HUES48 (cell line): Measurements from ENCODE around the gene TBC1D1.

ENCODE experiments used
- H3K27ac ChIP-seq: one replicate; pipeline ENCODE4 v1.7.0; 2013; ENCODE audit warnings: low read depth, low read length, inconsistent platforms
- H3K27me3 ChIP-seq: 2 replicates; pipeline ENCODE4 v1.6.1; 2013; ENCODE audit warnings: mild to moderate bottlenecking, low read length; ENCODE audit not compliant: control insufficient read depth, insufficient read depth
- H3K36me3 ChIP-seq: 2 replicates; pipeline ENCODE4 v1.6.1; 2013; ENCODE audit warnings: low read length; ENCODE audit not compliant: control insufficient read depth, insufficient read depth
- H3K4me1 ChIP-seq: 2 replicates; pipeline ENCODE4 v1.6.1; 2013; ENCODE audit warnings: mild to moderate bottlenecking, low read length; ENCODE audit not compliant: control insufficient read depth, insufficient read depth
- H3K4me3 ChIP-seq: 2 replicates; pipeline ENCODE4 v1.5.1; 2013; ENCODE audit warnings: mild to moderate bottlenecking, low read depth, low read length
- H3K9ac ChIP-seq: 2 replicates; pipeline ENCODE4 v1.6.1; 2013; ENCODE audit warnings: mild to moderate bottlenecking, low read depth, low read length, moderate library complexity
- H3K9me3 ChIP-seq: 2 replicates; pipeline ENCODE4 v1.6.1; 2013; ENCODE audit warnings: low read length; ENCODE audit not compliant: control insufficient read depth, insufficient read depth

TBC1D1 gene

DNA sequence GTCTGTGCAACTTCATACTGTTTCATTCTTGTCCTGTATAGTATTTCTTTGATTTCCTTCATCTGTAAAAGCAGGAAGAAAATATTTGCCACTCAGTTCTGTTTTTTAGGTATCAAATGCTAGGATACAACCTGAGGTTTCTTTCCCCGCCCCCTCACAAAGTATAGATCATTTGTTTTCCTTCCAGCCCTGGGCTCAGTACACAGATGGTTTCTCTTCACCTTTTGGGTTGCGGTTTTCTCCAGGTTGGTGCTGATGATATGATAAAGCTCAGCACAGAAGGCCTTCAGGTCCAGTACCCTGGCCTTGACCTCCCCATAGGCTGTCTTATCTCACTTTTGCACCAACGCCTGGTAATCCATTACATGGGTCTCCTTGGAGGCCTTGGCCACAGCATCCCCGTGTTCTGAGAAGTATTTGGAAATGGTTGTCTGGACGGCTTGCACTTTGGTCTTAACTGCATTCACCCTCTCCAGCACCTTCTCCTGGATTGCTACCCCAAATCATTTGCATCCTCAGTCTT is 104.5 kb downstream of the TBC1D1 start:
- no peak overlapping the region for H3K9ac ChIP-seq

GRCh38 chr4:37995981-37996775 is 105.3 kb downstream of the TBC1D1 start:
- H3K9ac ChIP-seq: no peak overlapping the region
- no peak overlapping the region for H3K4me3 ChIP-seq
- no peaks in the 10 kb centered on the region for H3K36me3 ChIP-seq
- H3K27me3 ChIP-seq: no peaks in the 10 kb centered on the region
- peaks cover 30% of the 10 kb centered on the region for H3K4me1 ChIP-seq
- no peaks in the 10 kb centered on the region for H3K9me3 ChIP-seq
- H3K27ac ChIP-seq: no peak overlapping the region

More for the DNA sequence above, 104.5 kb downstream of the TBC1D1 start:
- H3K9me3 ChIP-seq: no peaks in the 10 kb centered on the region
- H3K36me3 ChIP-seq: no peaks in the 10 kb centered on the region
- H3K27ac ChIP-seq: peak overlapping the region; percentile 50
- H3K4me1 ChIP-seq: peaks cover 36% of the 10 kb centered on the region
- H3K27me3 ChIP-seq: no peaks in the 10 kb centered on the region
- no peak overlapping the region for H3K4me3 ChIP-seq

DNA sequence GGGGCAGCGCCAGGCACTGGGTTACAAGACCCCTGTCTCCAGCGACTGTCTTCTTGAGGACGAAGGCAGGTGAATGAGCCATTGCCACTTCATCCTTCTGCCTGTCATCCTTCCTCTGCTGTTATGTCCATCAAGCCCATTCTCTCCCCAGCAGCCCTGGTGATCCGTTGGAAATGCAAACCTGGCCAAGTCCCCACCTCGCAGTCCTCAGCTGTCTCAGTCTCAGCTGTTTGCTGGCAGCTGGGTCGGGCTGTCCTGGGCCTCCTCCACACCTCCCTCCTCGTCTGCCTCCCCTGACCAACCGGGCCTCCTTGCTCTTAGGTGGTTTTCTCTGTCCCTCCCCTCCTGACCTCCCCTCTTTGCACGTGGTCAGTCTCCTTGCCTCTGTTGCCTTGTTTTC is 107.3 kb downstream of the TBC1D1 start:
- no peak overlapping the region for H3K9ac ChIP-seq
- no peak overlapping the region for H3K27ac ChIP-seq

GRCh38 chr4:37999000-37999716 is 108.3 kb downstream of the TBC1D1 start:
- H3K4me3 ChIP-seq: no peak overlapping the region
- H3K27ac ChIP-seq: no peak overlapping the region
- no peak overlapping the region for H3K9ac ChIP-seq

More for the DNA sequence above, 107.3 kb downstream of the TBC1D1 start:
- Histone ChIP-seq H3K4me3 (no peak overlapping the region), H3K27me3 (no peaks in the 10 kb centered on the region), H3K4me1 (peaks cover 40% of the 10 kb centered on the region), H3K36me3 (no peaks in the 10 kb centered on the region), H3K9me3 (no peaks in the 10 kb centered on the region)

GRCh38 chr4:37999965-38000364 is 109.1 kb downstream of the TBC1D1 start:
- Histone ChIP-seq H3K27ac (no peak overlapping the region), H3K36me3 (no peaks in the 10 kb centered on the region), H3K9me3 (no peaks in the 10 kb centered on the region), H3K4me3 (no peak overlapping the region), H3K4me1 (peaks cover 46% of the 10 kb centered on the region), H3K9ac (no peak overlapping the region), H3K27me3 (no peaks in the 10 kb centered on the region)

More at GRCh38 chr4:37999000-37999716, 108.3 kb downstream of the TBC1D1 start:
- Histone ChIP-seq H3K9me3 (no peaks in the 10 kb centered on the region), H3K27me3 (no peaks in the 10 kb centered on the region), H3K4me1 (peaks cover 47% of the 10 kb centered on the region), H3K36me3 (no peaks in the 10 kb centered on the region)

DNA sequence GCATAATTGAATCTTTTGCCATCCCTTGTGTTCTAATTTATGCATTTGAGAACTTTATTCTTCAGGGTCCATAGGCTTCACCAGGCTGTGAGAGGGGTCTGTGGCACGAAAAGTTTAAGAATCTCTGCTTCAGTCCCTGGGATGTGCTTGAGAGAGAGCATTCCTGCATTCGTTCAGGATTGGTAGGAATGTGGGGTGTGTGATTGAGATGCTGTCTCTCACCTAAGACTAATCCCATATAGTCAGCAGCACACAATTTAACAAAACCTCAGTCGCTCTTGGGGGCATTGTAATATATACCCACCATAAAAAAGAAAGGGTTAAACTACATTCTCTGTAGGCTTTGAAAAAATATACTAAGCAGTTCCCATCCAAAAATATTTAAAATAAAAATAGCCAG is 111.0 kb downstream of the TBC1D1 start:
- Histone ChIP-seq H3K27ac (peak overlapping the region; percentile 86), H3K9me3 (no peaks in the 10 kb centered on the region), H3K27me3 (no peaks in the 10 kb centered on the region), H3K36me3 (no peaks in the 10 kb centered on the region), H3K4me1 (peaks cover 46% of the 10 kb centered on the region), H3K9ac (peak overlapping the region; percentile 2; the same call in 1 of the 2 replicates), H3K4me3 (no peak overlapping the region)

DNA sequence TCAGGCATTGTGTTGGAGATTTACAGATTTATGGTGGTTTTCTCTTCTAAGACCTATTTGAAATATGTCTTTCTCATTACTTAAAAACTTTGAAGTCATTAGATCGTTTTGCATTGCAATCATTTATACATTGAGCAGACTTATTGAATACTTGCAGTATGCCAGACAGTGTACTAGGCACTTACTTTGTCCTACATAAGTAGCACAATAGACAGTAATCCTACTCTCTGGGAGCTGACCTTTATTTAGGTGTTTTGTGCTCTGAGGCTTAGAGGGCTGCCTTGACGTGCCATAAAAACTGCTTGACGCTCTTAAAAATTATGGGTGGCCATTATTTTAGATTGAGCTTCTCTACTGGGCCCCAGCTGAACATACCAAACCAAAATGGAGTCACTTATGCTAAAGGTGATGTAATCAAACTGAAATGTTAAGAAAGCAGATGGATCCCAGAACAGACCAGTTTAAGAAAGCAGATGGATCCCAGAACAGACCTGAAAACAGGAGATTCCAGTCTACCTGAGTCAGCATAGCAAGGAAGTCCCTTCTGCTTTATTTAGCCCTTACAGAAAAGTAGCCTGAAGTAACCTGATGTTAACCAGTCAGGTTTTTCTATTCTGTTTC is 111.7 kb downstream of the TBC1D1 start:
- no peaks in the 10 kb centered on the region for H3K36me3 ChIP-seq
- no peaks in the 10 kb centered on the region for H3K27me3 ChIP-seq
- H3K4me1 ChIP-seq: peaks cover 48% of the 10 kb centered on the region
- peak overlapping the region; percentile 86 for H3K27ac ChIP-seq
- peak overlapping the region; percentile 2; the same call in 1 of the 2 replicates for H3K9ac ChIP-seq
- no peak overlapping the region for H3K4me3 ChIP-seq
- no peaks in the 10 kb centered on the region for H3K9me3 ChIP-seq

DNA sequence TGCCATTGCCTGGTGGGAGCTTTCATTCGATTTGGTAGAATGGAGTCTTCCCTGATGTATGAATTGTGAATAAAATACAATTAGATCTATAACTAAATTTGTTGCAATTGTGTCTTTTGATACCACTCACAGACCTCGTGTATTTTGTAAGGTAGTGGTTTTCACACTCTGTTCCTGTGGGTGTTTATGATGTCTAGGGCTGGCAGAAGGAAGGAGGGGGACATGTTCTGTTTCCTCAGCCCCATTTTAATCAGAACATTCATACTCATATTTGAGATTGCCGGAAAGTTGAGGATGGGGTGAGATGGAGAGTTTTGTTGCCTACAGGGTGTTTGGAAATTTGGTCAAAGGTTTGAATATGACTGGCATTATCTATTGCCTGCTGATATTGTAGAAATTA is 112.2 kb downstream of the TBC1D1 start:
- no peak overlapping the region for H3K9ac ChIP-seq
- H3K4me1 ChIP-seq: peaks cover 51% of the 10 kb centered on the region
- H3K36me3 ChIP-seq: no peaks in the 10 kb centered on the region
- H3K27me3 ChIP-seq: no peaks in the 10 kb centered on the region
- no peaks in the 10 kb centered on the region for H3K9me3 ChIP-seq
- H3K4me3 ChIP-seq: no peak overlapping the region
- H3K27ac ChIP-seq: peak overlapping the region; percentile 86

GRCh38 chr4:38003628-38004027 is 112.7 kb downstream of the TBC1D1 start:
- H3K27me3 ChIP-seq: no peaks in the 10 kb centered on the region
- H3K9ac ChIP-seq: no peak overlapping the region
- no peaks in the 10 kb centered on the region for H3K9me3 ChIP-seq
- no peak overlapping the region for H3K4me3 ChIP-seq
- H3K4me1 ChIP-seq: peaks cover 51% of the 10 kb centered on the region
- H3K36me3 ChIP-seq: no peaks in the 10 kb centered on the region
- H3K27ac ChIP-seq: no peak overlapping the region

GRCh38 chr4:38004062-38004461 is 113.2 kb downstream of the TBC1D1 start:
- no peak overlapping the region for H3K9ac ChIP-seq
- no peak overlapping the region for H3K27ac ChIP-seq
- H3K36me3 ChIP-seq: no peaks in the 10 kb centered on the region
- no peak overlapping the region for H3K4me3 ChIP-seq
- no peaks in the 10 kb centered on the region for H3K9me3 ChIP-seq
- H3K27me3 ChIP-seq: no peaks in the 10 kb centered on the region
- peaks cover 51% of the 10 kb centered on the region for H3K4me1 ChIP-seq
